Measurements from ENCODE around the gene PROSER3. TPM values are rescaled to one million over a fixed set of nuclear protein-coding genes. Genes with fewer than 3 reads are reported as not detected.

PROSER3 gene
- total and polyA plus RNA-seq, 12 donors: 5.5 to 14.7 (median 9.2) TPM

- no peak for TF ChIP-seq CTCF (IDR thresholded peaks at IDR 0.05)
- Histone ChIP-seq H3K4me1 (peaks cover 0 to 18% (median 7%) of the 10 kb centered on the region in 9 donors), H3K9me3 (no peaks in the 10 kb centered on the region), H3K36me3 (peaks cover 0 to 55% (median 0%) of the 10 kb centered on the region in 9 donors), H3K27ac (no peak overlapping the region), H3K4me3 (no peak overlapping the region), H3K27me3 (no peaks in the 10 kb centered on the region)
- DNase-seq (no peak), ATAC-seq (no peak)
- intact Hi-C loops (cut with DNase I): loop anchor here in 2 of 10 donors (10.0 kb wide), 1 partner anchor 157 kb away; the partner anchor contains the start of gene LRFN3 (in 2 of the 2)
- 80 to 94% methylated on average over 7 of the region's 7 CpGs for WGBS, 2 donors
Measured at GRCh38 chr19:35777961-35778360, 20.0 kb downstream of the PROSER3 start.

- Histone ChIP-seq H3K27me3 (no peaks in the 10 kb centered on the region), H3K27ac (no peak overlapping the region), H3K9me3 (no peaks in the 10 kb centered on the region), H3K4me1 (peaks cover 0 to 18% (median 7%) of the 10 kb centered on the region in 9 donors), H3K4me3 (no peak overlapping the region), H3K36me3 (peaks cover 0 to 61% (median 0%) of the 10 kb centered on the region in 9 donors)
- TF ChIP-seq CTCF (IDR thresholded peaks at IDR 0.05): no peak
- 93 to 94% methylated on average over 8 of the region's 8 CpGs for WGBS, 2 donors
- no peak for DNase-seq
- intact Hi-C loops (cut with DNase I): loop anchor here in 2 of 10 donors (10.0 kb wide), 1 partner anchor 156 kb away; the partner anchor contains the start of gene LRFN3 (in 2 of the 2)
- no peak for ATAC-seq
Measured at GRCh38 chr19:35779033-35779432, 21.1 kb downstream of the PROSER3 start.

- TF ChIP-seq CTCF (IDR thresholded peaks at IDR 0.05): no peak
- DNase-seq: no peak
- peaks cover 0 to 63% (median 0%) of the 10 kb centered on the region in 9 donors for H3K36me3 ChIP-seq
- H3K27me3 ChIP-seq: no peaks in the 10 kb centered on the region
- H3K4me3 ChIP-seq: no peak overlapping the region
- no peak overlapping the region for H3K27ac ChIP-seq
- no peak for ATAC-seq
- WGBS, 2 donors: 93 to 95% methylated on average over 16 of the region's 16 CpGs
- intact Hi-C loops (cut with DNase I): no loop called here
- H3K4me1 ChIP-seq: peaks cover 0 to 8% (median under 1%) of the 10 kb centered on the region in 9 donors
- H3K9me3 ChIP-seq: no peaks in the 10 kb centered on the region
Measured at GRCh38 chr19:35780058-35780457, 22.1 kb downstream of the PROSER3 start.

GRCh38 chr19:35780717-35781116 lies 22.7 kb downstream of the PROSER3 start:
- intact Hi-C loops (cut with DNase I): no loop called here
- DNase-seq (no peak), ATAC-seq (no peak)
- Histone ChIP-seq H3K9me3 (no peaks in the 10 kb centered on the region), H3K4me3 (no peak overlapping the region), H3K27me3 (no peaks in the 10 kb centered on the region), H3K4me1 (peaks cover 0 to 8% (median 0%) of the 10 kb centered on the region in 9 donors), H3K36me3 (peaks cover 0 to 67% (median 0%) of the 10 kb centered on the region in 9 donors), H3K27ac (no peak overlapping the region)
- TF ChIP-seq CTCF (IDR thresholded peaks at IDR 0.05): no peak
- 97 to 98% methylated on average over 20 of the region's 20 CpGs for WGBS, 2 donors
